C4-2B (cell line): ENCODE results near the gene DDX50.

Experiments used
- H3K27ac ChIP-seq: fragments of 450-650 bp; 2 replicates; pipeline ENCODE4 v1.5.1; 2017
- ZFX ChIP-seq: fragments of 450-650 bp; IDR thresholded peaks from 2 replicates; pipeline ENCODE4 v1.6.1; 2017
- TF ChIP-seq, protein P1 (sequence below): fragments of 450-650 bp; conservative IDR thresholded peaks from 2 replicates; pipeline ENCODE4 v1.5.1; 2017; ENCODE audit warnings: mild to moderate bottlenecking

DDX50 gene

GRCh38 chr10:68880181-68880580 is 20.9 kb upstream of the DDX50 start:
- H3K27ac ChIP-seq, result no peak overlapping the region
- TF ChIP-seq, protein P1, sequence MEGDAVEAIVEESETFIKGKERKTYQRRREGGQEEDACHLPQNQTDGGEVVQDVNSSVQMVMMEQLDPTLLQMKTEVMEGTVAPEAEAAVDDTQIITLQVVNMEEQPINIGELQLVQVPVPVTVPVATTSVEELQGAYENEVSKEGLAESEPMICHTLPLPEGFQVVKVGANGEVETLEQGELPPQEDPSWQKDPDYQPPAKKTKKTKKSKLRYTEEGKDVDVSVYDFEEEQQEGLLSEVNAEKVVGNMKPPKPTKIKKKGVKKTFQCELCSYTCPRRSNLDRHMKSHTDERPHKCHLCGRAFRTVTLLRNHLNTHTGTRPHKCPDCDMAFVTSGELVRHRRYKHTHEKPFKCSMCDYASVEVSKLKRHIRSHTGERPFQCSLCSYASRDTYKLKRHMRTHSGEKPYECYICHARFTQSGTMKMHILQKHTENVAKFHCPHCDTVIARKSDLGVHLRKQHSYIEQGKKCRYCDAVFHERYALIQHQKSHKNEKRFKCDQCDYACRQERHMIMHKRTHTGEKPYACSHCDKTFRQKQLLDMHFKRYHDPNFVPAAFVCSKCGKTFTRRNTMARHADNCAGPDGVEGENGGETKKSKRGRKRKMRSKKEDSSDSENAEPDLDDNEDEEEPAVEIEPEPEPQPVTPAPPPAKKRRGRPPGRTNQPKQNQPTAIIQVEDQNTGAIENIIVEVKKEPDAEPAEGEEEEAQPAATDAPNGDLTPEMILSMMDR, result no peak
- TF ChIP-seq ZFX, result no peak

DNA sequence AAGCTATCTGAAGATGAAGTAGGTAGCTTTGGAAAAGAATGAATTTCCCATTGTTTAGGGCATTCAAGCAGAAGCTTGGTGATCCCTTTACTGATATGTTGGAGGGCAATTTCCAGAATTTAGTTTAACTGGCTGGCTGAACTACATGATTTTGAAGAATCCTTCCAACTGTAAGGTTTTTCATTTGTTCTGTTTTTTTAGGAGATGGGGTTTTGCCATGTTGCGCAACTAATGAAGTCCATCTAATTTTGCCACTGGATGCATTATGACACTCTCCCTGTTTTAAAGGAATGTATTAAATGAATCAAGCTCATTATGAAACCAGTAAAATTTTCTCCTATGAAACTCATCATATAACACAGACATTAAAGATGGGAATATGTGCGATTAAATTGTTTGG is 6.1 kb upstream of the DDX50 start:
- H3K27ac ChIP-seq, result no peak overlapping the region
- TF ChIP-seq, protein P1, result no peak
- TF ChIP-seq ZFX, result no peak

- TF ChIP-seq ZFX, result no peak
- TF ChIP-seq, protein P1, result peak; percentile 75
- no peak overlapping the region for H3K27ac ChIP-seq
Observed at GRCh38 chr10:68897336-68897741, 3.8 kb upstream of the DDX50 start.

DNA sequence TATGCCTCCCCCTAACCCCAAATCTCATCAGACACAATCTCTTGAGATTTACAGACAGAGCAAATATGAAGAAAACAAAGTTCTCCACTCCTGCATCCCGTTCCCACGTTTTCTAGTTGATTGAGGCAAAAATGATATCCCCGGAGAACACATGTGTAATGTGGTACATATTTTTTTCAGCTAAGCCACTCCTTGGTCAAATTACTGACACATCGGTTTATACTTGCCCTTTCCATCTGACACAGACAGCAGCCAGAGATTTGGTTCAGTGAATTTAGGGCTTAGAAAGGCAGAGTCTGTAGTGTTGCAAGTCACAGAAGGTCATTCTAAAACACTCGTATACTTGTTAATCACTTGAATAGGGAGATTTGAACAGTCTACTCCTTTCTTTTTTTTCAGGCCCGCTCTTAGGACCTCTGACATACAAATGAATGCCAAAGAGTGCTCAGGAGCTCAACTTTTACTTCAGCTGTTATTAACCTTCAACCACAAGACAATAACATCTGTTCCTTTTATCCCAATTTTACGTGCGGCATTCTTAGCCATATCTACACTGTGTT is 1.8 kb upstream of the DDX50 start:
- no peak overlapping the region for H3K27ac ChIP-seq
- TF ChIP-seq ZFX, result no peak
- TF ChIP-seq, protein P1, result no peak

DNA sequence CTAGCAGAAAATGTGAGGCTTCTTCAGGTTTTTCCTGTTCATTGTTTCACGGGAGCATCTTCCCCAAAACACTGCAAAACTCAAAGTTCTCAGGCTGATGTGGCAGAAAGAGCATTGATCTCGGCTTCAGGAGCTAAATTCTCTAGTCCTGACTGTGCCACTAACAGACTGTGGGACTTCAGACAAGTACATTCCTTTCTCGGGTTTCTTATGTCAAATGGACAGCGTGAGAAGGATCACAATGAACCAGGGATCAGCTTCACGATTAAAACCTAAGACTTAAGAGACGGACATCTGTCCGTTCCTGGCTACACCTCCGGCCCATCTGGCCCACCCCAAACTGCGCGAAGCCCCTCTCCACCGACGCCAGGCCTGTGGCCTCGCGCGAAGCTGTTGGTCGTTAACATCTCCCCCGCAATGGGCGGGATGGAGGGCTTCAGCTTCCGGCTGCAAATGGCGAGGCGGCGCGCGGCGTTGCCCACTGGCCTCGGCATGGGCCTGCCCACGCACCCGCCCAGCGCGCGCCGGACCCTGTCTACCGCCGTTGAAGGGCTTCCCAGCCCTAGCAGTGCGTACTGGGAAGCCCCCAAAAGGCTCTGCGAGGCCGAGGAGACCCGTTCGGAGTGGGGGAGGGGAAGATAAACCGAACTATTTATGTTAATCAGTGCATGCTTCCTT is 549 bp upstream of the DDX50 start:
- H3K27ac ChIP-seq, result peak overlapping the region; percentile 99
- no peak; the same call in 1 of the 2 replicates for TF ChIP-seq ZFX
- TF ChIP-seq, protein P1, result no peak

GRCh38 chr10:68902382-68902781 is 1.3 kb downstream of the DDX50 start:
- H3K27ac ChIP-seq, result no peak overlapping the region
- TF ChIP-seq, protein P1, result no peak
- no peak for TF ChIP-seq ZFX

- TF ChIP-seq ZFX, result no peak
- TF ChIP-seq, protein P1, result no peak
- no peak overlapping the region for H3K27ac ChIP-seq
Observed at GRCh38 chr10:68924593-68924992, 23.5 kb downstream of the DDX50 start.
